ENCODE data around the gene EDIL3. TPM values are rescaled to one million over a fixed set of nuclear protein-coding genes. Genes with fewer than 3 reads are reported as not detected.

Gene EDIL3
- total and polyA plus RNA-seq, 2 of the 8 experiments (the other 6 are each of a cell fraction or from before 2014, with no cell fraction given): 14.7 to 47.2 TPM

- H3K4me3 ChIP-seq (ENCODE audit: extremely low read depth in 1 of 4, insufficient read depth in 2 of 4, low read depth in 3 of 4, low read length in 4 of 4): no peak overlapping the region
- H3K9ac ChIP-seq (replicated peaks in 1 of 4; ENCODE audit: extremely low read depth in 1 of 4, low read depth in 3 of 4, low read length in 3 of 4): no peak overlapping the region
- CTCF ChIA-PET (ENCODE audit: partially characterized antibody): interaction anchor here (0.6 to 1.4 kb wide), 2 partner anchors 11 to 96 kb away, joined by 3 to 5 read pairs; no protein-coding TSS in a partner anchor
- POLR2A ChIA-PET (ENCODE audit: partially characterized antibody): interaction anchor here (0.6 to 1.1 kb wide), 2 partner anchors 151 to 983 kb away, joined by 3 read pairs; no protein-coding TSS in a partner anchor
- no peaks in the 10 kb centered on the region for H3K79me2 ChIP-seq (ENCODE audit: control insufficient read depth in 1 of 2, insufficient read depth in 2 of 2, low read length in 2 of 2)
- no peak overlapping the region for H3K23ac ChIP-seq (ENCODE audit: insufficient read length)
- no peak overlapping the region for H4K8ac ChIP-seq (ENCODE audit: extremely low read depth, insufficient read depth, low read length)
- H2BK20ac ChIP-seq (ENCODE audit: low read length): no peak overlapping the region
- H2AFZ ChIP-seq (ENCODE audit: low read length): no peak overlapping the region
- H4K5ac ChIP-seq (ENCODE audit: insufficient read length, low read depth, low read length): no peak overlapping the region
- no peaks in the 10 kb centered on the region for H3K4me1 ChIP-seq (replicated peaks in 1 of 4; ENCODE audit: control insufficient read depth in 3 of 4, insufficient read depth in 4 of 4, low read length in 3 of 4)
- no peak overlapping the region for H3K56ac ChIP-seq (replicated peaks; ENCODE audit: insufficient read length, low read depth, low read length)
- no peaks in the 10 kb centered on the region for H3K36me3 ChIP-seq (ENCODE audit: control insufficient read depth in 2 of 4, insufficient read depth in 4 of 4, low read length in 3 of 4)
- DNase-seq (ENCODE audit: low read depth in 1 of 2, low spot score in 2 of 2) (no peak), FAIRE-seq (no peak)
- H3K14ac ChIP-seq (ENCODE audit: insufficient read length): no peak overlapping the region
- 95% methylated on average over 7 of the region's 7 CpGs; no CpG with 5 or more reads in 1 of the 2 experiments for WGBS, 2 experiments (ENCODE audit: extremely low coverage in 1 of 2, insufficient coverage in 1 of 2, insufficient read length in 1 of 2, insufficient replicate concordance in 2 of 2, low coverage in 1 of 2, low lambda C conversion rate in 2 of 2, missing lambda C conversion rate in 1 of 2)
- H3K27me3 ChIP-seq (replicated peaks in 1 of 4; ENCODE audit: control insufficient read depth in 3 of 4, extremely low read depth in 1 of 4, insufficient read depth in 3 of 4, low read length in 3 of 4): no peaks in the 10 kb centered on the region
- H3K9me3 ChIP-seq (ENCODE audit: insufficient read depth in 2 of 2, low read depth in 1 of 2, low read length in 1 of 2): no peaks in the 10 kb centered on the region
- H2AK5ac ChIP-seq (ENCODE audit: low read depth, low read length): no peak overlapping the region
- no peaks in the 10 kb centered on the region for H4K20me1 ChIP-seq (replicated peaks in 1 of 2; ENCODE audit: control insufficient read depth in 1 of 2, insufficient read depth in 2 of 2, low read length in 2 of 2)
- H3K27ac ChIP-seq (ENCODE audit: low read depth, low read length): no peak overlapping the region
- H3K4me2 ChIP-seq (ENCODE audit: insufficient read depth in 1 of 2, low read depth in 2 of 2, low read length in 2 of 2): no peak overlapping the region
- H4K91ac ChIP-seq (replicated peaks; ENCODE audit: insufficient read length, low read length): no peak overlapping the region
- H3K79me1 ChIP-seq (ENCODE audit: low read depth, low read length): no peaks in the 10 kb centered on the region
- H3K23me2 ChIP-seq (ENCODE audit: low read depth, low read length): no peaks in the 10 kb centered on the region
- H2BK5ac ChIP-seq (ENCODE audit: low read depth, low read length): no peak overlapping the region
- H3K4ac ChIP-seq (replicated peaks; ENCODE audit: insufficient read length, low read depth, low read length): no peak overlapping the region
- H2BK15ac ChIP-seq (ENCODE audit: low read length): no peak overlapping the region
- H3K18ac ChIP-seq (ENCODE audit: extremely low read depth, low read length): no peak overlapping the region
- H2BK120ac ChIP-seq (replicated peaks; ENCODE audit: low read depth, low read length): no peak overlapping the region
- H2BK12ac ChIP-seq (ENCODE audit: low read depth, low read length): no peak overlapping the region
Measured at GRCh38 chr5:84231433-84231832, 153.2 kb downstream of the EDIL3 start.

Measured in H1 (cell line).